ENCODE data around the gene SNAPC3. TPM values are rescaled to one million over a fixed set of nuclear protein-coding genes. Genes with fewer than 3 reads are reported as not detected.

Gene SNAPC3
- total RNA-seq, 1 donor from 2014 or later: 68.7 TPM

DNA sequence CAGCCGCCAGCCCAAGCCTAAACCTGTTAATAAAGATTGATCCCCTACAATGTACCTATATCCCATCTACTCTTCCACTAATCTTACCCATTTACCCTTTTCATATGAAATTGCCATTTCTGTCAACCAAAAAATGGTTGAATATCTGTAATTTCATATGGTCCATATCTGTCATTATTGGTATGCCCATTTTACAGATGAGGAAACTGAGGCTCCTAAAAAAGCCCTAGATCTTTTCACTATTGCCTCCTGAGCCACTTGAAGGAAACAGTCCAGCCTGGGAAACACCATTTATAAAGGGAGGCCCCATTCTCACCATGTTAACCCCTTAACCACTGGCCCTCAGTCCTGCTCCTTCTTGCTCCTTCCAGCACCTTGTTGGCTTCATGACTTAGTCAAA is 41.2 kb upstream of the SNAPC3 start:
- TF ChIP-seq EZH2phosphoT487 (IDR thresholded peaks at IDR 0.05): no peak
- TF ChIP-seq, protein P1, sequence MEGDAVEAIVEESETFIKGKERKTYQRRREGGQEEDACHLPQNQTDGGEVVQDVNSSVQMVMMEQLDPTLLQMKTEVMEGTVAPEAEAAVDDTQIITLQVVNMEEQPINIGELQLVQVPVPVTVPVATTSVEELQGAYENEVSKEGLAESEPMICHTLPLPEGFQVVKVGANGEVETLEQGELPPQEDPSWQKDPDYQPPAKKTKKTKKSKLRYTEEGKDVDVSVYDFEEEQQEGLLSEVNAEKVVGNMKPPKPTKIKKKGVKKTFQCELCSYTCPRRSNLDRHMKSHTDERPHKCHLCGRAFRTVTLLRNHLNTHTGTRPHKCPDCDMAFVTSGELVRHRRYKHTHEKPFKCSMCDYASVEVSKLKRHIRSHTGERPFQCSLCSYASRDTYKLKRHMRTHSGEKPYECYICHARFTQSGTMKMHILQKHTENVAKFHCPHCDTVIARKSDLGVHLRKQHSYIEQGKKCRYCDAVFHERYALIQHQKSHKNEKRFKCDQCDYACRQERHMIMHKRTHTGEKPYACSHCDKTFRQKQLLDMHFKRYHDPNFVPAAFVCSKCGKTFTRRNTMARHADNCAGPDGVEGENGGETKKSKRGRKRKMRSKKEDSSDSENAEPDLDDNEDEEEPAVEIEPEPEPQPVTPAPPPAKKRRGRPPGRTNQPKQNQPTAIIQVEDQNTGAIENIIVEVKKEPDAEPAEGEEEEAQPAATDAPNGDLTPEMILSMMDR (IDR thresholded peaks at IDR 0.05): no peak
- no peaks in the 10 kb centered on the region for H3K79me2 ChIP-seq (ENCODE audit: low read depth)
- DNase-seq (ENCODE audit: low spot score): no peak
- no peak overlapping the region for H3K4me2 ChIP-seq
- no peak overlapping the region for H2AFZ ChIP-seq (replicated peaks)
- no peaks in the 10 kb centered on the region for H3F3A ChIP-seq (ENCODE audit: low read depth)
- Mint-ChIP-seq H3K36me3 (no peaks in the 10 kb centered on the region), H3K4me3 (no peak overlapping the region), H3K27me3 (ENCODE audit: insufficient read depth, low read depth) (peaks cover under 1% of the 10 kb centered on the region), H3K27ac (no peak overlapping the region), H3K9me3 (peaks cover 4% of the 10 kb centered on the region), H3K4me1 (no peaks in the 10 kb centered on the region)
- no peaks in the 10 kb centered on the region for H3K36me3 ChIP-seq
- no peak overlapping the region for H3K27ac ChIP-seq
- no peak overlapping the region for H3K9ac ChIP-seq
- no peak overlapping the region for H3K4me3 ChIP-seq
- H3K27me3 ChIP-seq: no peaks in the 10 kb centered on the region
- no peaks in the 10 kb centered on the region for H3K4me1 ChIP-seq
- no peaks in the 10 kb centered on the region for H3K9me3 ChIP-seq (ENCODE audit: low read depth)
- H4K20me1 ChIP-seq (ENCODE audit: low read depth): no peaks in the 10 kb centered on the region

DNA sequence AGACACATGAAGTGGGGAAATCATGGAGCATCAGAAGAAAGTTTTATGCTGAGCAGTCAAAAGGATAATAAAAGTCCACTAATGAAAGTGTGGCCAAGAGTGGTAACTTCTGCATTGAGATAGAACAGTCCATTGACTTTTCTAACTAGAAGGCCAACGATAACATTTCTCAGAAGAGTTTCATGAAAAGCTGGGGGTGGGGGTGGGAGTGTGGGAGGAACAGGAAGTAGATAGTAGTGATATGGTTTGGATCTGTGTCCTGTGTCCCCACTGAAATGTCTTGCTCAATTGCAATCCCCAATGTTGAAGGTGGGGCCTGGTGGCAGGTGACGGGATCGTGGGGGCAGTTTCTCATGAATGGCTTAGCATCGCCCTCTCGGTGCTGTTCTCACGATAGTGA is 36.2 kb upstream of the SNAPC3 start:
- no peak overlapping the region for H3K4me2 ChIP-seq
- no peak overlapping the region for H3K4me3 ChIP-seq
- no peak overlapping the region for H3K9ac ChIP-seq
- no peaks in the 10 kb centered on the region for H3K4me1 ChIP-seq
- no peak overlapping the region for H3K27ac Mint-ChIP-seq
- H3K27ac ChIP-seq: no peak overlapping the region
- peaks cover 2% of the 10 kb centered on the region for H3K27me3 Mint-ChIP-seq (ENCODE audit: insufficient read depth, low read depth)
- H4K20me1 ChIP-seq (ENCODE audit: low read depth): no peaks in the 10 kb centered on the region
- TF ChIP-seq, protein P1 (IDR thresholded peaks at IDR 0.05): no peak
- no peak for TF ChIP-seq EZH2phosphoT487 (IDR thresholded peaks at IDR 0.05)
- TF ChIP-seq EZH2 (IDR thresholded peaks at IDR 0.05): no peak
- H2AFZ ChIP-seq (replicated peaks): no peak overlapping the region
- H3K27me3 ChIP-seq: no peaks in the 10 kb centered on the region
- no peaks in the 10 kb centered on the region for H3K4me1 Mint-ChIP-seq
- no peaks in the 10 kb centered on the region for H3K36me3 Mint-ChIP-seq
- H3K9me3 Mint-ChIP-seq: no peaks in the 10 kb centered on the region
- no peaks in the 10 kb centered on the region for H3K36me3 ChIP-seq
- H3K4me3 Mint-ChIP-seq: no peak overlapping the region
- H3K79me2 ChIP-seq (ENCODE audit: low read depth): no peaks in the 10 kb centered on the region
- H3K9me3 ChIP-seq (ENCODE audit: low read depth): no peaks in the 10 kb centered on the region
- DNase-seq (ENCODE audit: low spot score): no peak
- no peaks in the 10 kb centered on the region for H3F3A ChIP-seq (ENCODE audit: low read depth)

DNA sequence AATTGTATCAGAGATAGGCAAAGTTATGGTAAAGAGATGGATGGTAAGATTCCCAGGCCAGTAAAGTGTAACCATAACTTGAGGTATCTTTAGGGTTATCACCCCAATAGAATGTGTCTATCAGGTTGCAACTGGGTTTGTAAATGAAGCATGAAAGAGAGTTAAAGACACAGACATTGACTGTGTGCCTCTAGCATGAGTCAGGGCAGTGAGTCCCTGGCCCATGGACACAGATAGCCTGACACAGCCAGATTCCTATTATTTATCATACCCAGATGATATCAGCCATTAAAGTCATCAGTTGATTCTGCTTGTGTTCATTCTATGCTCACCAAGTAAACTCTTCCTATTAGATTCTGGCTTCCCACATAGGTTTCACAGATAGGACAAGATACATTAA is 33.5 kb upstream of the SNAPC3 start:
- no peak overlapping the region for H3K4me3 Mint-ChIP-seq
- H3K27me3 Mint-ChIP-seq (ENCODE audit: insufficient read depth, low read depth): peaks cover 4% of the 10 kb centered on the region
- H3K4me1 Mint-ChIP-seq: no peaks in the 10 kb centered on the region
- H3K9ac ChIP-seq: no peak overlapping the region
- no peaks in the 10 kb centered on the region for H3K9me3 Mint-ChIP-seq
- H2AFZ ChIP-seq (replicated peaks): no peak overlapping the region
- DNase-seq (ENCODE audit: low spot score): no peak
- H3K36me3 ChIP-seq: no peaks in the 10 kb centered on the region
- H3K27me3 ChIP-seq: no peaks in the 10 kb centered on the region
- no peak overlapping the region for H3K4me3 ChIP-seq
- no peaks in the 10 kb centered on the region for H4K20me1 ChIP-seq (ENCODE audit: low read depth)
- H3K4me2 ChIP-seq: no peak overlapping the region
- H3K36me3 Mint-ChIP-seq: no peaks in the 10 kb centered on the region
- no peaks in the 10 kb centered on the region for H3K4me1 ChIP-seq
- H3F3A ChIP-seq (ENCODE audit: low read depth): no peaks in the 10 kb centered on the region
- H3K27ac ChIP-seq: no peak overlapping the region
- H3K79me2 ChIP-seq (ENCODE audit: low read depth): no peaks in the 10 kb centered on the region
- no peaks in the 10 kb centered on the region for H3K9me3 ChIP-seq (ENCODE audit: low read depth)
- no peak for TF ChIP-seq EZH2 (IDR thresholded peaks at IDR 0.05)
- TF ChIP-seq EZH2phosphoT487 (IDR thresholded peaks at IDR 0.05): no peak
- TF ChIP-seq, protein P1 (IDR thresholded peaks at IDR 0.05): no peak
- H3K27ac Mint-ChIP-seq: no peak overlapping the region

DNA sequence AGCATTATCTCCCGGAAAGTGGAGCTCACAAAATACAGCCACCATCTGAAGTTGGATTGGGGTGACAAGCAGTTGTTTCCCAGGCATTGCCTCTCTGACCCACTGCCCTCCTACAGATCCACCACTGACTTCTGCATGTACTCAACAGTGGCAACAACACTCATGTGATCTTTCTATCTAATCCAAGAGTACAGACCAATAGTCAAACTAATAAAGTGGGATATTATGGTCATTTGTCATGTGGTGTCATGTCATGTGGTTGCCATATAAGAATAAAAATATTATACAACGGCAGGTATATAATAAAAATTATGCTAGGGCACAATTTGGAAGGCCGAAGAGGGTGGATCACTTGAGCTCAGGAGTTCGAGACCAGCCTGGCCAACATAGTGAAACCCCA is 33.0 kb upstream of the SNAPC3 start:
- Mint-ChIP-seq H3K4me3 (no peak overlapping the region), H3K27ac (no peak overlapping the region), H3K36me3 (no peaks in the 10 kb centered on the region), H3K4me1 (no peaks in the 10 kb centered on the region), H3K9me3 (no peaks in the 10 kb centered on the region), H3K27me3 (ENCODE audit: insufficient read depth, low read depth) (peaks cover 4% of the 10 kb centered on the region)
- Histone ChIP-seq H3K4me3 (no peak overlapping the region), H3K9ac (no peak overlapping the region), H3K36me3 (no peaks in the 10 kb centered on the region), H3K4me2 (no peak overlapping the region), H3K27ac (no peak overlapping the region), H3K9me3 (ENCODE audit: low read depth) (no peaks in the 10 kb centered on the region), H3K27me3 (no peaks in the 10 kb centered on the region), H2AFZ (replicated peaks) (no peak overlapping the region), H3F3A (ENCODE audit: low read depth) (no peaks in the 10 kb centered on the region), H4K20me1 (ENCODE audit: low read depth) (no peaks in the 10 kb centered on the region), H3K79me2 (ENCODE audit: low read depth) (no peaks in the 10 kb centered on the region), H3K4me1 (no peaks in the 10 kb centered on the region)
- TF ChIP-seq EZH2 (IDR thresholded peaks at IDR 0.05): no peak
- TF ChIP-seq, protein P1 (IDR thresholded peaks at IDR 0.05): no peak
- TF ChIP-seq EZH2phosphoT487 (IDR thresholded peaks at IDR 0.05): no peak
- no peak for DNase-seq (ENCODE audit: low spot score)

Measured in neural progenitor cell (in vitro differentiated cells).